GM10266 (cell line): ENCODE measurements around the gene NDE1.
A peak's percentile ranks its signal among the peaks of the same experiment; 100 is the strongest.

ENCODE experiments used
- DNase-seq: peaks from one replicate; pipeline ENCODE4 v3.0.0; 2012; ENCODE audit errors: extremely low spot score
- CTCF ChIP-seq: IDR thresholded peaks from 2 replicates; pipeline ENCODE4 v1.5.1; 2012; ENCODE audit warnings: mild to moderate bottlenecking, low read depth; ENCODE audit not compliant: control insufficient read depth, insufficient read depth; ENCODE audit errors: missing control alignments

NDE1 gene

GRCh38 chr16:15650019-15650697 lies at the start of gene NDE1:
Gene NDE1 (plus strand): TSS chr16:15650245. CDS start chr16:15664779, 14,534 bp downstream.
- peak; percentile 97 for DNase-seq
- TF ChIP-seq CTCF = no peak

- TF ChIP-seq CTCF = no peak
- no peak for DNase-seq
Observed at GRCh38 chr16:15601212-15601879, 48.7 kb upstream of the NDE1 start.

GRCh38 chr16:15602285-15603044 lies 47.6 kb upstream of the NDE1 start:
- DNase-seq = no peak
- no peak for TF ChIP-seq CTCF

GRCh38 chr16:15604460-15605440 lies 45.3 kb upstream of the NDE1 start:
- no peak for DNase-seq

GRCh38 chr16:15605839-15606517 lies 44.1 kb upstream of the NDE1 start:
- no peak for DNase-seq

More at GRCh38 chr16:15604460-15605440, 45.3 kb upstream of the NDE1 start:
- no peak for TF ChIP-seq CTCF

More at GRCh38 chr16:15605839-15606517, 44.1 kb upstream of the NDE1 start:
- TF ChIP-seq CTCF = no peak
